ENCODE data around the gene USP20.

DNA sequence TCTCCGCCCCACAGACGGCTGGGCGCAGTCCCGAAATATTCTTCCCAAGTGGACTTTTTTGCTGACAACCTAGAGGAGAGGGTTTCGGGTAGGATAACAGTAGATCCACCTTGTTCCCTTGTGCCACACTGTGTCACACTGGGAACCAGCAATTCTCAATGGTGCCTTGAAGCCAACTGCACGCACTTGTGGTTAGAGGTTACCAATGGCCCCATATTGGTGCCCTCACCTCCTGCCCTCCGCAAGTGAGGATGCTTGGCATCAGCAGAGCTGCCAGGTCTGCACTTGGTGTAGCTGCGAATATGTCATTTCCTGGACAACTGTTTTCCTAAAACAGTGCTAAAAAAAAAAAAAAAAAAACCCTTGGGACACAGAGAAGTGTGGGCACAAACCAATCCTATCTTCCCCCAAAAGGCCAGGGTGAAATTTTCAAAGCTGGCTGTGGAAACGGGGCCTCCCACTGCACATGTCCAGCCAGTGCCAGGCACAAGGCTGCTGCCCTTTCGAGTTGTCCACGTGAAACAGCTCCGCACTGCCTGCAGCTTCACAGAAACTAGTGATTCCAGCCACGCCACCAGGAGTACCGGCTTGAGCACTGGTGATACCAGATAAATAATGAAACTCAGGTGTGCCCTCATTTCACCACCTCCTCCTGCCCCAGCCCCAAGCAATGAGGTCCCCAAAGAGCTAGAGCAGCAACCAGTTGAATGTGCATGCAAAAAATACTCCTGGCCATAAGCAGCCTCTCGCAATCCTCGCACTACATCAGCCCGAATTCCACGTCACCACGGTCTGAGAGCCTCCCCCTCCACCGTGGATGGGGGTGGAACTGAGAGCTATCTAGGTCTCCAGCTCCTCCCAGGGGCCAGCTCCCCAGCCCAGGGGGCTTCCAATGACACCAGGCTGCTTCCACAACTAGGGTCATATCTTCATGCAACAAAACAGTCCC is 51.2 kb downstream of the USP20 start:
- TF ChIP-seq, protein P1, sequence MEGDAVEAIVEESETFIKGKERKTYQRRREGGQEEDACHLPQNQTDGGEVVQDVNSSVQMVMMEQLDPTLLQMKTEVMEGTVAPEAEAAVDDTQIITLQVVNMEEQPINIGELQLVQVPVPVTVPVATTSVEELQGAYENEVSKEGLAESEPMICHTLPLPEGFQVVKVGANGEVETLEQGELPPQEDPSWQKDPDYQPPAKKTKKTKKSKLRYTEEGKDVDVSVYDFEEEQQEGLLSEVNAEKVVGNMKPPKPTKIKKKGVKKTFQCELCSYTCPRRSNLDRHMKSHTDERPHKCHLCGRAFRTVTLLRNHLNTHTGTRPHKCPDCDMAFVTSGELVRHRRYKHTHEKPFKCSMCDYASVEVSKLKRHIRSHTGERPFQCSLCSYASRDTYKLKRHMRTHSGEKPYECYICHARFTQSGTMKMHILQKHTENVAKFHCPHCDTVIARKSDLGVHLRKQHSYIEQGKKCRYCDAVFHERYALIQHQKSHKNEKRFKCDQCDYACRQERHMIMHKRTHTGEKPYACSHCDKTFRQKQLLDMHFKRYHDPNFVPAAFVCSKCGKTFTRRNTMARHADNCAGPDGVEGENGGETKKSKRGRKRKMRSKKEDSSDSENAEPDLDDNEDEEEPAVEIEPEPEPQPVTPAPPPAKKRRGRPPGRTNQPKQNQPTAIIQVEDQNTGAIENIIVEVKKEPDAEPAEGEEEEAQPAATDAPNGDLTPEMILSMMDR (IDR thresholded peaks at IDR 0.05), result no peak
- no peak for TF ChIP-seq POLR2A (IDR thresholded peaks at IDR 0.05)
